IPS DF 6.9 (cell line): ENCODE measurements around the gene NT5C3A.
"Not testable (repeated sequence)": the region's sequence is repeated elsewhere in the genome, so short reads cannot be mapped to it uniquely, and the experiment has no call there.

ENCODE experiments used
- DNase-seq: peaks from one replicate; pipeline ENCODE4 v3.0.0-alpha.2; 2013; ENCODE audit warnings: low read depth, low spot score
- H3K27ac ChIP-seq: one replicate; pipeline ENCODE4 v1.5.1; 2013; ENCODE audit warnings: low read length, control low read depth
- H3K27me3 ChIP-seq: 2 replicates; pipeline ENCODE4 v1.6.1; 2013; ENCODE audit warnings: mild to moderate bottlenecking, low read length; ENCODE audit not compliant: control insufficient read depth, insufficient read depth
- H3K36me3 ChIP-seq: 2 replicates; pipeline ENCODE4 v1.6.1; 2013; ENCODE audit warnings: low read length; ENCODE audit not compliant: control insufficient read depth, insufficient read depth
- H3K4me1 ChIP-seq: 2 replicates; pipeline ENCODE4 v1.6.1; 2013; ENCODE audit warnings: low read length; ENCODE audit not compliant: control insufficient read depth, insufficient read depth
- H3K4me3 ChIP-seq: 2 replicates; pipeline ENCODE4 v1.5.1; 2013; ENCODE audit warnings: mild to moderate bottlenecking, low read length
- H3K9me3 ChIP-seq: 2 replicates; pipeline ENCODE4 v1.6.1; 2013; ENCODE audit warnings: low read length, inconsistent platforms; ENCODE audit not compliant: control insufficient read depth, insufficient read depth
- WGBS: extraction: QIAGEN DNeasy Blood & Tissue Kit; methylation state at CpG from one replicate; pipeline ENCODE4 v1.1.7; 2013; ENCODE audit warnings: mixed read lengths, missing lambda C conversion rate; ENCODE audit not compliant: insufficient read length, insufficient coverage; 5-methylcytosine and 5-hydroxymethylcytosine counted together

Gene NT5C3A

DNA sequence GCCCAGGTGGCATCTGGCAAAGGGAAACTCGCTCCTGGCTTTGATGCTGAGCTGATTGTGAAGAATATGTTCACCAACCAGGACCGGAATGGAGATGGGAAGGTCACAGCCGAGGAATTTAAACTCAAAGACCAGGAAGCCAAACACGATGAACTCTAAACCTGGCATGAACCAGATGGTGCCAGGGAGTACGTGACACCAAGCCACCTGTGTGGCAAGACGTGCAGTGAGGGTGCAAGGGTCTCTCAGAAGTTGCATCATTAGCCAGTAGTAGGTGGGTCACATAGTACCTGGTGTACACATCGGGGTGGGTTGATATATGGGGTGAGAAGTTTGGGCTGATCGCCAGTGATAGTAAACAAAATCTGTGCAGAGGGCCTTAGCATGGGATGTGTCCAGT, 57.4 kb downstream of the NT5C3A start:
- not testable (repeated sequence) for DNase-seq, H3K27me3 ChIP-seq, H3K36me3 ChIP-seq, H3K27ac ChIP-seq, H3K4me1 ChIP-seq, H3K9me3 ChIP-seq, H3K4me3 ChIP-seq
- no CpG with 5 or more reads among the region's 8 CpGs for WGBS

DNA sequence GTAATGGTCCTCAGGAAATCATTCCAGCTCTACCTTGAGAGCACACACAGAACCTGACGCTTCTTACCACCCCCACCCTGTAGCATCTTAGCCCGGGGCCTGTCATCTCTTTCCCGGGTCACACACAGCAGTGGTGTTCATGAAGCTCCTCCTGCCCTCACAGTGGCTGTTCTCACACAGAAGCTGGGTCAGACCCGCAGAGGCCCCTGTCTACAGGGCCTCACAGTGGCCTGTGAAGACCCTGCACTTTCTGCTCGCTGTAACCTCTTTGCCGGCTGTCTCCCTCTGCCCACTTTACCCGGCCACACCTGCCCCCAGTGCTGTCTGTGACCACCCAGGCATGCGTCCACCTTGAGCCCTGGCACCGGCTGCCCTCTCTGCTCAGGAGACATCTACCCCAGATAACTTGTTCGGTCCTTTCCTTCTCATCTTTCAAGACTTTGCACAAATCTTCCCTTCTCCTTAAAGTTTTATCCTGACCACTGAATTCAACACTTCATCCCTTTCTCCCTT, 58.4 kb downstream of the NT5C3A start:
- DNase-seq, H3K4me3 ChIP-seq, H3K9me3 ChIP-seq, H3K36me3 ChIP-seq, H3K27me3 ChIP-seq, H3K27ac ChIP-seq, H3K4me1 ChIP-seq: not testable (repeated sequence)
- WGBS = no CpG with 5 or more reads among the region's 10 CpGs

DNA sequence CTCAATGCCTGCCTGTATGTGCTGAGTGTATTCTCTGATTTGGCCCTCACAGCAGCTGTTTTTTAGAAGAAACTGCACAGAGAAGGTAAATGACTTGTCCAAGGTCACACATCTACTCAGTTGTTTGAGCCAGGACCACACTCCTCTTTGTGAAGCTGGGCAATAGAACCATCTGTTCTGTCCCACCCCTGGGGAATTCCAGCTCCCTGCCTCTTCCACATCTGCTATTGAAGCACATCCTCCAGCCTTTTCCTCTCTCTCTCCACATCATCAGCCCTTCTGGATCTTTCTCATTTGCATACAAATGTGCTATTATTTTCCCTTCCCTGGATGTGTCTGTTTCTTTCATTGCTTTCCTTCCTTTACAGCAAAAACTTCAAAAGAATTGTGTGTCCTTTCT, 59.5 kb downstream of the NT5C3A start:
- DNase-seq, H3K36me3 ChIP-seq, H3K4me1 ChIP-seq, H3K4me3 ChIP-seq, H3K9me3 ChIP-seq, H3K27me3 ChIP-seq, H3K27ac ChIP-seq: not testable (repeated sequence)

DNA sequence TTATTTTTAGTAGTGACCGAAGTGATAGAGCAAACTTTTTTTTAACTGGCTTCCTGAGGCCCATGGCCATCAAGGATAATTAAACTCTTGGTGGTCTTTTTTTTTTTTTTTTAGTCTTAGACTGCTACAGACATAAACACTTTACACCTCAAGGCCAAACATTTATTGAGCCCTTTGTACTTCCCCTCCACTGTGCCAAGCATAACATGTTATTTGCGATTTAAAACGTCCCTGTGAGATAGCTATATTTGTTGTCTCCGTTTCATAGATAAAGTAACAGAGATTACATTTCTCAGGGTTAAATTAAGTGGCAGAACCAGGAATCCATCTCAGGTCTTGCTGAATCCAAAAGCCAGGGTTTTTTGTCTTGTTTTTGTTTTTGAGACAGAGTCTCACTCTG, 63.2 kb downstream of the NT5C3A start:
- H3K27me3 ChIP-seq, H3K9me3 ChIP-seq, DNase-seq, H3K36me3 ChIP-seq, H3K4me3 ChIP-seq, H3K4me1 ChIP-seq, H3K27ac ChIP-seq: not testable (repeated sequence)
- no CpG with 5 or more reads among the region's 4 CpGs for WGBS

DNA sequence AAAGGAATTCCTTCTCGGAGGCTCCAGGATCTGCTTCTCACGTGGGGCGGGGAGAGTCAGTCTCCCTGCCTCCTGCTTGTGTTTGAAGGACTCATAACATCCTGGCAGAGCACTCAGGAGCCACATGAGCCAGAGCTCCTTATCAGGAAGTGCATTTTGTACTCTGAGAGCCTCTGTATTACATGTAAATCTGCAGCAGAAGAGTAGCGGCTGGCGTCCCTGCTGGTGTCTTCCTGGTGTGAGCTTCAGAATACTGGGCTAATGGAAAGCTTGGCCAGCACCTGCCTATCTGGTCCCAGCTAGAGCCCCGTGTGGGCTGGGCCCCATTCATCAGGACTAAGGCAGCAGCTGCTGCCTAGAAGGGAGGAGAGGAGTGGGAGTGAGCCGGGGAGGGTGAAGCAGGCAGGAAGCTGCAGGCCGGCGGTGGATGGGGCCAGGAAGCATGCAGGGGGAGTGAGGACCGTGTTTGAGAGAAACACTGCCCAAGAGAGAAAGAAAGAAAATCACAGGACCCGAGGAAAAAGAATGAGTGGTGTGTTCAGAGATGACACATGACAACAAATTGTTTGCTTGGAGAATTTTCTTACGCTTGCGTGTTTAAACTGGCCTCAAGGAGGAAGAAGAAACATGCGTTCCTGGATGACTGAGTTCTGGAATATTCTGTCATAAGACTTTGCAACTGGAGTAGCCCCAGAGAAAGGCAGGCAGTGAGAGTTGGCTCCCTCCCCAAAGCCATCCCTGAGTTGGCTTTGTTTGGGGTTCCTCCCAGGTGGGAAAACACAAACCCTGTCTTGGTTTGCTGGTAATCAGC, 64.0 kb downstream of the NT5C3A start:
- not testable (repeated sequence) for H3K27ac ChIP-seq
- no CpG with 5 or more reads among the region's 14 CpGs for WGBS

DNA sequence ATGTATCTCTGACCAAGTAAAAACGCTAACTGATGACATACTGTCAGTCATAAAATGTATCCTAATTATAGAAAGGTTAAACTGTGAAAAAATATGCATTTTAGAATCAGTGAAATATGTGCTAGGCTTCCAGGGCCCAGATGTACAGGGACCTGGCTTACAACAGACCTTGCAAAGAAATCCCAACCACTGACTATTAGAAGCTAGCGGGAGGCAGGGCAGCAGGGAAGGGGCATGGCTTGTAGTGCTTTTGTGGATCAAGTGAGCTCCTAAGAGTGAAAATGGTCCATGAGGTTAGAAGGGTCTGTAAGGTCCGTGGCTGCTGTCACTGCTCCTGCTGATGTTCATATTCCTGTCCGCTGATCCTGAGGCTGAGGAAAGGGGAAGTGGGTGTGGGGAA, 64.6 kb downstream of the NT5C3A start:
- no CpG with 5 or more reads among the region's 4 CpGs for WGBS
- H3K36me3 ChIP-seq, H3K4me1 ChIP-seq, H3K4me3 ChIP-seq, H3K9me3 ChIP-seq, DNase-seq, H3K27me3 ChIP-seq, H3K27ac ChIP-seq: not testable (repeated sequence)

More for the DNA sequence above, 64.0 kb downstream of the NT5C3A start:
- H3K36me3 ChIP-seq, H3K9me3 ChIP-seq, H3K4me1 ChIP-seq, H3K4me3 ChIP-seq, DNase-seq, H3K27me3 ChIP-seq: not testable (repeated sequence)

DNA sequence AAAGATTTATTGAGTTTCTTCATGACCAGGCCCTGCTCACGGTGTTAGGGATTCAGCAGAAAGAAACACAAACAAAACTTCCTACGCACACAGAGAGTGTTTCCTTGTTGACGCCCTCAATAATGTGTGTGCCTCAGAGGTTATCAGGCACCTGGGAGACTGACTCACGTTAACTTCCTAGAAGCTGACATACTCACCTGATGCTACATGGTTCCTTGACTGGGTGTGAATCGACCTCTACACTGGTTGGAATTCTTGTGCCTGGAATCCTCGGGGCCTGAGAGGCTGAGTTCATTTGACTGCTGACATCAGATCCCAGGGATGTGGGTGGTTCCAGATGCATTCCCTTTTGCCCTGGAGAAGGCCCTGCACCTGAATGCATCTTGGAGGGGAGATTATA, 69.8 kb downstream of the NT5C3A start:
- not testable (repeated sequence) for H3K4me3 ChIP-seq, DNase-seq, H3K36me3 ChIP-seq, H3K9me3 ChIP-seq, H3K27me3 ChIP-seq, H3K4me1 ChIP-seq, H3K27ac ChIP-seq
- WGBS = no CpG with 5 or more reads among the region's 6 CpGs

DNA sequence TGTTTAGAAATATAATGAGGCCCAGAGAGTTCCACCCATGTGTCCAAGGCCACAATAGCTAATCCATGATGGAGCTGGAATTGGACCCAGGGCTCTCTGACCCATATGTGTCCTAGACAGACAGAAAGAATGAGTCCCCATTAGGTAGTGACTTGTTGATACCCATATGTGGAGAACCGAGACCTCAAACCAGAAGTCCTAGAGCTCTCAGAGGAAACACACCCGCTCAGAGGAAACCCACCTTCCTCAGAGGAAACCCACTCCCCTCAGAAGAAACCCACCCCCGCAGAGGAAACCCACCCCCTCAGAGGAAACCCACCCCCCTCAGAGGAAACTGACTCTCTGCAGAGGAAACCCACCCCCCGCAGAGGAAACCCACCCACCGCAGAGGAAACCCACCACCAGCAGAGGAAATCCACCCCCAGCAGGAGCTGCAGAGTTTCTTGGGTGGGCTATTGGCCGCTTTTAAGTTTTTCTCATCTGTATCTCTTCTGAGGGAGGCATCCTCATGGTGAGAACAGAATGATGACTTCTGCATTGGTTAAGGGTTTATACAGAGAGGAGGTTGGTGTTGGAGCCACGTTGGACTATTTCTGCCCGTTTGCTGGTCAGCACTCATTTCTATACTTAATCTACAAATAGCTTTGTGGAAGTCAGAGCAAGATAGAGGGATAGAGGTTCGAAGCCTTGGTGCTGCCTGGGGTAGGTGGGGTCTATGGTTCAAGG, 70.4 kb downstream of the NT5C3A start:
- not testable (repeated sequence) for H3K36me3 ChIP-seq, DNase-seq, H3K27ac ChIP-seq, H3K4me1 ChIP-seq, H3K9me3 ChIP-seq, H3K27me3 ChIP-seq, H3K4me3 ChIP-seq
- no CpG with 5 or more reads among the region's 9 CpGs for WGBS

DNA sequence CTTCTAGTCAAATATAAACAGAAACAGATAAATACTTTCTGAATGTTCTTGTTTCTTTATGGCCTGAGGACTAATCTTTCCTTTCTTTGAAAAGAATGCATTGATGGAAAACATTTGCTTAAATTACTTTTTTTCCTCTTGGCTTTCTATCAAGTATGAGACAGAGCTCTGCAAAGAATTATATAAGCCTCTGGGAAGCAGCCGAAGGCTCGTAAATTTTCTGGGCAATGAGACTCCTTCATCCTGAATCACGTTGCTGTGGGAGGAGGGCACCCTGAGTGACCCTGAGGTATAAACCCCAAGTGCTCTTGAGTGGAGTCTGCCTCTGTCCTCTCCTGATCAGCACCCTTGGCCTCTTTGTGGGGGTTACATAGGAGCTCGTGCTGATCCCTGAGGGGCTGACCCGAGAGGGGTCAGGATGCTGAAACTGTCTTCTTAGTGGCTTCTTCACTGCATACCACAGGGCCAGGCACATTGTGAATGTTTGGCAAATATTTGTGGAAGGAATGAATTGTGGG, 71.4 kb downstream of the NT5C3A start:
- not testable (repeated sequence) for H3K4me3 ChIP-seq, H3K36me3 ChIP-seq, DNase-seq, H3K4me1 ChIP-seq, H3K27ac ChIP-seq, H3K9me3 ChIP-seq, H3K27me3 ChIP-seq
- no CpG with 5 or more reads among the region's 5 CpGs for WGBS

DNA sequence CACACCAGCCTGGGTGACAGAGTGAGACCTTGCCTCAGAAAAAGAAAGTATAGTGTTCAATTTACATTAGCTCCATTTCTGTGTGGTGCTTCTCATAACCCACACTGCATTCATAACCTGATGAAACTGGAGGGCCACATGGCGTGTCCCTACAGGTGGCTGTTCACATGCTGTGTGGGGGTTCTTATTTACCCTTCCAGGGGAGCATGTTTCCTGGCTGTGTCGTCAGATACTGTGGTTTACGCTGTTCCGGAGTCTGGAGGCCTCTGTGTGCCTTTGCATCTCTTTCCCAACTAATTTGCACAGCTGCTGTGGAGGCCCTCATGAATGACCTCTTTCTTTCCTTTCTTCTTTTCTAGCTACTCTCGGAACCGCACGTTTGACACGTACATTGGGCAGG, 74.4 kb downstream of the NT5C3A start:
- not testable (repeated sequence) for H3K4me3 ChIP-seq, DNase-seq, H3K4me1 ChIP-seq, H3K9me3 ChIP-seq, H3K36me3 ChIP-seq, H3K27ac ChIP-seq, H3K27me3 ChIP-seq
- WGBS = no CpG with 5 or more reads among the region's 8 CpGs
